DMS79 (cell line): ENCODE results near the gene ATP2A2.
"Not testable (repeated sequence)": the region's sequence is repeated elsewhere in the genome, so short reads cannot be mapped to it uniquely, and the experiment has no call there.

Experiments used
- DNase-seq: peaks from one replicate; lab custom pipeline; 2025; lab: John Stamatoyannopoulos, UW

The ATP2A2 gene

DNA sequence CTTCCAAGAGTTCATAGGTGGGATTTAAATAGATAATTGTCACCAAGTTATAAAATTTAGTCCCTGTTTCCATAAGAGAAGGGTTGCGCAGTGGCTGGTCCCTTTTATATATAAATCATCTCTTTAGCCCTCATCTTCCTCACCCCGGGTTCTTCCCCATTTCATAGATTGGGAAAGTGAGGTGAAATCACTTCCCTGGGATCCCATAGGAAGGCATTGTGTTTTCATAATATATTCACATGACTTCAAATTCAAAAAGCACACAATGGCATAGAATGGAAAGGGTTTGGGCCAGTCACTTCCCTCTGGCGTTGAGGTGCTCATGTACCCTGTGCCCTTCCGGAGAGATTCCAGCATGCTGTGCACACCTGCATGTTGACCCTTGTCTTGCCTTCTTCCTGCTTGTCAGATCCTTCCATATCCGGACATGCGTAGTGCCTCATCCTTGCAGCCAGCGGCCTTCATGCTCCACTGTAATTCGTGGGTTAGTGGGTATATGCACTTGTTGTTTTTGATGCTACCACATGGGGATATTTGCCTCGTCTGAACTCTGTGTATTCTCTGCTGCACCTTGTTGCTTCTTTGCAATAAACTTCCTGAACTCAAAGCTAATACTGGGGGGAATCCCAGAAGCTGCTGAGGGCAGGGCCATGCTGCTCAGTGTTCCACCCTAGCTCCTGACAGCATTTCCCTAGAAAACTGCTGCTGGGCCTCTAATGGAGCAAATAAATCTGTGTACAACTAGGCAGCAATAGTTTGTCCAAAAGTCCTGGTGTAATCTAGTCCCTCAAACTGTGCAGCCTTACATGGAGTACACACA, 62.9 kb downstream of the ATP2A2 start:
- no peak for DNase-seq

DNA sequence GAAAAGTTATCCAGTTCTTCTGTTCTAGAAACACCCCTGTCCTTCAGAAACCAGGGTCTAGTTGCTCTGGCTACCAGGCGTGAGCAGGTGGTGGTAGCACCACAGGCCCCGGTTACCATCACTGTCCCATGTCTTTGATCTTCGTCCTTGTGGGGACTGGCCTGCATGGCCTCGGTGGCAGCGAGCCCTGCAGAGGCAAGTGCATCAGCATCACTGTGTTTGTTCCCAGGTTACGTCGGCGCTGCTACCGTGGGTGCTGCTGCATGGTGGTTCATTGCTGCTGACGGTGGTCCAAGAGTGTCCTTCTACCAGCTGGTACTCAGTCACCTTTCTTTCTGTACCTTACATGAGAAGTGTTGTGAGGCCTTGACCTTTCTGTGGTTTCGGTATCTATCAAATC, 63.6 kb downstream of the ATP2A2 start:
- no peak for DNase-seq

- DNase-seq: no peak
These were observed 64.2 kb downstream of the ATP2A2 start for GRCh38 chr12:110345176-110345661.

DNA sequence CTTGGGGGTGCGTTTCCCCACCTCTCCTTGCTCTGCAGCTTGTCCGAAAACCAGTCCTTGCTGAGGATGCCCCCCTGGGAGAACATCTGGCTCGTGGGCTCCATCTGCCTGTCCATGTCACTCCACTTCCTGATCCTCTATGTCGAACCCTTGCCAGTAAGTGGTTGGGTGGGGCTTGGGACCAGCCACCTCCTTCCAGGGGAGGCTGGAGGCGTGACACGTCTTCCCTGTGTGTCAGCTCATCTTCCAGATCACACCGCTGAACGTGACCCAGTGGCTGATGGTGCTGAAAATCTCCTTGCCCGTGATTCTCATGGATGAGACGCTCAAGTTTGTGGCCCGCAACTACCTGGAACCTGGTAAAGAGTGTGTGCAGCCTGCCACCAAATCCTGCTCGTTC, 64.9 kb downstream of the ATP2A2 start:
- DNase-seq: no peak

- DNase-seq: no peak
These were observed 66.7 kb downstream of the ATP2A2 start for GRCh38 chr12:110347767-110348166.

GRCh38 chr12:110348431-110349059, 67.5 kb downstream of the ATP2A2 start:
- DNase-seq: no peak

- no peak for DNase-seq
These were observed 68.0 kb downstream of the ATP2A2 start for GRCh38 chr12:110349096-110349495.

- no peak for DNase-seq
These were observed 68.6 kb downstream of the ATP2A2 start for GRCh38 chr12:110349514-110350151.

GRCh38 chr12:110351119-110351518, 70.1 kb downstream of the ATP2A2 start:
- no peak for DNase-seq

DNA sequence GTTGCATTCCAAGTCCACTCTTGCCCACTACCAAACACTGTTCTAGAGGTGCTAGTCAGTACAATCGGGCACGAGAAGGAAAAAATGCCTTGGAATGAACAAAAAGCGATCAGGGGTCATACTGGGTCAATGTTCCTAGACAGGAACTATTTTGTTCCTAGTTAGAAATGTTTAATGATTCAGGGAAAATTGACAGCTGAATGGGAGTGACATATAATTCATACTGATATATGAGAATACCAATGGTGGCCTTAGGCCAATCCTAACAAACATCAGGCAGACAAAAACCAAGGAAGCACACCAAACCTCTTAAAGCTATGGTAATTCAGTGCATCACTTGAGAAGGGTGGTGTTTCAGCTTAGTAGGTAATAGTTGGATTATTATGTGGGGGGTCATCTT, 71.4 kb downstream of the ATP2A2 start:
- DNase-seq: no peak

- no peak for DNase-seq
These were observed 72.3 kb downstream of the ATP2A2 start for GRCh38 chr12:110353211-110353965.

DNA sequence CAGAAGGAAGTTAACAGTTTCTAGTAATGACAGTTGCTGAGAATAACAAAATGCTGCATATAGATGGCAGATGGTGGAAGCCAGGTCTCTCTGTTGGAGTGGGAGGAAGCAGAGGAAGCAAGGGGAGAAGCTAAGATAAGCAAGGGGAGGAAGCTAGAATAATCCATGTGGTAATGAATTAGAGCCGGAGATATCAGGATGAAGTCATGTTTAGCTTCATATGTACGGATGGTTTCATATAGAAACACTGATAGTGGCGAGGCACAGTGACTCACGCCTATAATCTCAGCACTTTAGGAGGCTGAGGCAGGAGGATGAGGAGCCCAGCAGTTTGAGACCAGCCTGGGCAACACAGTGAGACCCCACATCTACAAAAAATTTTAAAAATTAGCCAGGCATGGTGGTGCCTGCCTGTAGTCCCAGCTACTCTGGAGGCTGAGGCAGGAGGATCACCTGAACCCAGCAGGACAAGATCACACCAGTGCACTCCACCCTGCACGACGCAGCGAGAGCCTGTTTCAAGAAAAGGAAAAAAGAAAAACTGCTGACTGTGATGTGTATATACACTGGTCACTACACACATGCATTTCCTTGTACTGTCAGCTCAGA, 73.2 kb downstream of the ATP2A2 start:
- no peak for DNase-seq

DNA sequence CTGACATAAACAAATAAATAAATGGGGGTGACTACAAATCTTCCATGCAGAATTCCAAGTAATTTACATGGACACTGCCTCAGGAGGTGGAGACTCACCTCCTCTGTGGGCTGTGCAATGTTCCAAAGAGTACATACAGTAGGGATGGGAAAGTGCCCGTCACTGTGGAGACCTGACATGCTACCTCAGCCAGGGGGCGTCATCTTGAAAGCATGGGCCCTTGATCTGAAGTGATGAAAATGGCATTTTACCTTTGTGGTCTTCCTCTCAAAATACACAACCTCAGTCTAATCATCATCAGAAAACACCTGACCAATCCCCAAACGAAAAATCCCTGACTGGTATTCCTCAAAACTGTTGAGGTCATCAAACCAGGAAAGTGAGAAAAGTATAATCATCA, 74.0 kb downstream of the ATP2A2 start:
- DNase-seq: no peak

DNA sequence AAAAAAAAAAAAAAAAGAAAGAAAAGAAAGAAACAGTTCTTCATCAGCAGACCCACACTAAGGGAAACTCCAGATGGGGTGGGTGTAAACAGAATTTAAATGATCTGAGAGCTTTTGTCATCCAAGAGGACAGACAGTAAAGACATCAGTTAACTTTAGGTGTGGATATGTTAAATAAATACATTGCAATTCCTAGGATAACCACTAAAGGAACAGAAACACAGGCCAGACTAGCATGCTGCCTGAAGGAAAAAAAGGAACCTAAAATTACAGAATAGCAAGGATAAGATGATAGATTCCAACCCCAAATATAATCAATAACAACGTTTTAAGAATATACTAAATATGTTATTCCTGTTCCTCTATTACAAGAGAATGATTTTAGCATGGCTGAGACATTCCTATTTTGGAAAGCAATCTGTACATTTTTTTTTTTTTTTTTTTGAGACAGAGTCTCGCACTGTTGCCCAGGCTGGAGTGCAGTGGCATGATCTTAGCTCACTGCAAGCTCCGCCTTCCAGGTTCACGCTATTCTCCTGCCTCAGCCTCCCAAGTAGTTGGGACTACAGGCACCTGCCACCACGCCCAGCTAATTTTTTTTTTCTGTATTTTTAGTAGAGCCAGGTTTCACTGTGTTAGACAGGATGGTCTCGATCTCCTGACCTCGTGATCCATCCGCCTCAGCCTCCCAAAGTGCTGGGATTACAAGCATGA, 77.5 kb downstream of the ATP2A2 start:
- DNase-seq: not testable (repeated sequence)

DNA sequence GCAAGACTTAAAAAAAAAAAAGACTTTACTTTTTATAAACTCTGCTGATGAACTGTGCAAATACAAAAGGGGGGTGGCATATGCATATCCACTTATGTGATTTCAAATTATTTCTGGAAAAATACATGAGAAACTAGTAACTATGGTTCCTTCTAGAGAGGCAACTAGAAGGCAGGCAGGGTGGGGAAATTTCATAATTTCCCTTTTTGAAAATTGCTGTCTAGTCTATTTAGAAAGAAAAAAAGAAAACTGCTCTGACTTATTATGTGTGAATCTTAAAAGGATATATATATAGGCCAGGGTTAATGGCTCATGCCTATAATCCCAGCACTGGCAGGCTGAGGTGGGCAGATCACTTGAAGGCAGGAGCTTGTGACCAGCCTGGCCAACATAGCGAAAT, 80.2 kb downstream of the ATP2A2 start:
- DNase-seq: no peak

GRCh38 chr12:110365489-110366320, 84.7 kb downstream of the ATP2A2 start:
- no peak for DNase-seq

DNA sequence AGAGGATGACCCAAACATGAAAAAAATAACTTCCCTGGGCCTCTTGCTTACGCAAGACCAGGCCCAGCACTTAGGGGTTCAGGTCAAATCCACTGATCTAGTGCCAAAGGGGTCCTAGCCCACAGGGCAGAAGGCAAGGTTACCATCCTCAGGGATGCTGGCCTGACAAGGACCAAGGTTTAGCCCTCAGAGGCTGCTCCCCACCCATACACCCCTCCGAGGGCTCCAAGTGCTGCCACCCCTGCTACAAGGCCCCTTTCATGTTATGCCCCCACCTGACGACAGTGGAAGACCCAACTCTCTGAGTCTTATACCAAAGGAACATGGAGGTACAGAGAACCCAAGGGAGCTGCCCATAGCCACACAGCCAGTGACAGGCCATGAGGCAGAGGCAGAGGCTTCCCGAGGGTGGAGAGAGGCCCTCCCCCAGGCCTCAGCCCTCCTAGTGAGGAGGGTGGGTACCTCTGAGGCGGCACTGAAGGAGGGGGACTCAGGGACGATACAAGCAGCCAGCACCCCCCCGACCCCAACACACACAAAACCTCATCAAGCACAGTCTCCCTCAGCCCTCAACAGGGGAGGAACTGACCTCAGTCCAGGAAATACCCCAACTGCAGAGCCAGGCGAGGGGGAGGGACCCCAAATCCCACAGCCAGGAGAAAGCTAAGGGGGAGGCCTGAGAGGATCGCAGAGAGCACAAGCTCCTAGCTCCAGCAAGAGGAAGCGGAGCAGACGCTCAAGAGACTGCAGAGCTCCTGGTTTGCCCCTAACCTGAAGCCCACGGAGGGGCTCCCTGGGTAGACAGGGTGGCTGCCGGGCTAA, 85.5 kb downstream of the ATP2A2 start:
- no peak for DNase-seq

DNA sequence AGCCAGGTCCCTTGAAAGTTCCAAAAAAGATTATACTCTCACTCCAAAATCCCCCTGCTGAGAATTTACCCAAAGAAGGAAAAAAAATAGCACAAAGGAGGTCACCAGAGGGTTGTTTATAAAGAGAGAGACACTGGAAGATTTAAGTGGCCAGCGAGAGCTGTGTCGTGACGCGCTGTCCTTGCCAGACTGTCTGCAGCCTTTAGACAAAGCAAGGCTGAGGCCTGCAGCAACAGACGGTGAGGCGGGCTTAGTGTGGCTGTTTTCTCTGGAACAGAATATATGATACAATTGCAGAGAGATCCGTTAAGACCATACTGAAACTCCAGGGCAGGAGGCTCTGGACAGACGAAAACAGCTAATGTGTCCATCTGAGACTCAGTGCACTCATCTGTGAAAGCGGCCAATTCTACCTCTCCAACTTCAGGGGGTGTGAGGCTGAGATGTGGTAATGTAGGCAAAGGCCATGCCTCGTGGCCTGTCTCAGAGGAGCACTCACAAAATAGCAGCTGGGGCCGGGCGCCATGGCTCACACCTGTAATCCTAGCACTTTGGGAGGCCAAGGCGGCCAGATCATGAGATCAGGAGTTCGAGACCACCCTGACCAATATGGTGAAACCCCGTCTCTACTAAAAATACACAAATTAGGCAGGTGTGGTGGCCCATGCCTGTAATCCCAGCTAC, 86.3 kb downstream of the ATP2A2 start:
- DNase-seq: no peak

DNA sequence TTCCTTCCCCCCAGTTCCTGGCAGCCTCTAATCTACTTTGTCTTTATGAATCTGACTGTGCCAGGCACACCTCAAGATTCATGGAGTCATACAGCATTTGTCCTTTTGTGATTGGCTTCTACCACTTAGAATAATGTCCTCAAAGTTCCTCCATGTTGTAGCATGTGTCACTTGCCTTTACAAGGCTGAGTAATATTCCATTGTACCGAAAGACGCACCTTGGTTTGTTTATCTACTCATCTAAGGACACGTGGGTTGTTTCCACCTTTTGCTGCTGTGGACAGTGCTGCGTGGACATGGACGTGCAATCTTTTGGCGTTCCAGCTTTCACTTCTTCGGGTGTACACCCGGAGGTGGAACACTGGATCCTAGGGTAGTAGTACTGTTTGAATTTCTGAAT, 88.9 kb downstream of the ATP2A2 start:
- DNase-seq: no peak
